Ishikawa (cell line): ENCODE data around the gene AGBL2.

ENCODE experiments used
- CEBPB ChIP-seq: IDR thresholded peaks from 2 replicates; pipeline ENCODE4 v1.6.1; 2012
- CREB1 ChIP-seq: IDR thresholded peaks from 2 replicates; pipeline ENCODE4 v1.6.1; 2012; ENCODE audit warnings: low read depth
- EGR1 ChIP-seq: IDR thresholded peaks from 2 replicates; pipeline ENCODE4 v1.6.1; 2012
- EP300 ChIP-seq: IDR thresholded peaks from 2 replicates; pipeline ENCODE4 v1.6.1; 2012; ENCODE audit warnings: borderline replicate concordance
- FOXM1 ChIP-seq: IDR thresholded peaks from 2 replicates; pipeline ENCODE4 v1.6.1; 2012; ENCODE audit warnings: low read depth, borderline replicate concordance
- NFIC ChIP-seq: IDR thresholded peaks from 2 replicates; pipeline ENCODE4 v1.6.1; 2012
- RAD21 ChIP-seq: IDR thresholded peaks from 2 replicates; pipeline ENCODE4 v1.6.1; 2012; ENCODE audit warnings: low read depth
- TAF1 ChIP-seq: IDR thresholded peaks from 2 replicates; pipeline ENCODE4 v1.6.1; 2012; ENCODE audit warnings: low read depth, mild to moderate bottlenecking
- TCF12 ChIP-seq: IDR thresholded peaks from 2 replicates; pipeline ENCODE4 v1.6.1; 2012; ENCODE audit warnings: low read depth
- TEAD4 ChIP-seq: IDR thresholded peaks from 2 replicates; pipeline ENCODE4 v1.6.1; 2012
- USF1 ChIP-seq: IDR thresholded peaks from 2 replicates; pipeline ENCODE4 v1.6.1; 2012
- YY1 ChIP-seq: IDR thresholded peaks from 2 replicates; pipeline ENCODE4 v1.6.1; 2012; ENCODE audit warnings: low read depth
- ZBTB7A ChIP-seq: IDR thresholded peaks from 2 replicates; pipeline ENCODE4 v1.6.1; 2012; ENCODE audit warnings: low read depth
- TF ChIP-seq, protein P1 (sequence below): IDR thresholded peaks from 2 replicates; pipeline ENCODE4 v1.6.1; 2012
- TF ChIP-seq, protein P2 (sequence below): IDR thresholded peaks from 2 replicates; pipeline ENCODE4 v1.6.1; 2012; ENCODE audit warnings: low read depth, mild to moderate bottlenecking

Gene AGBL2

DNA sequence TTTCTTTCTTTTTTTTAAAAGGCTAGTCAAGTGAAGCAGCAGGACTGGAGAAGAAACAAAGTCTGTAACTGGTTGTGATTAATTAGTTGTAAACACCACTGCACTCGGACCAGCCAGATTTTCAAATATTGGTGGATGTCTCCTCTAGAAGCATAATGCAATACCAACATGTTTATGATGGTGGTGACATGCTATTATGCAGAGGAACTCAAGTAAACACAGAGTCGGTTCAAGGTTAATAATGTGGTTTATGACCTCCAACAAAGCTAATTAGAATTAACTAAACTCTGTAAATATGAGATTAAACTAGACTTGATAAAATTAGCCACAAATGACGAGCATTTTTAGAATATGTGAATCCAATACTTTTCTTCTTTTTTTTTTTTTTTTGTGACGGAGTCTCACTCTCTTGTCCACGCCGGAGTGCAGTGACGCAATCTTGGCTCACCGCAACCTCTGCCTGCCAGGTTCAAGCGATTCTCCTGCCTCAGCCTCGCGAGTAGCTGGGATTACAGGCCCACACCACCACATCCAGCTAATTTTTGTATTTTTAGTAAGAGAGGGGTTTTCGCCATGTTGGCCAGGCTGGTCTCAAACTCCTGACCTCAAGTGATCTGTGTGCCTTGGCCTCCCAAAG lies 11.8 kb upstream of the AGBL2 start:
- TF ChIP-seq CREB1, result no peak
- TF ChIP-seq TEAD4, result no peak
- TF ChIP-seq, protein P1, sequence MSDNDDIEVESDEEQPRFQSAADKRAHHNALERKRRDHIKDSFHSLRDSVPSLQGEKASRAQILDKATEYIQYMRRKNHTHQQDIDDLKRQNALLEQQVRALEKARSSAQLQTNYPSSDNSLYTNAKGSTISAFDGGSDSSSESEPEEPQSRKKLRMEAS, result no peak

DNA sequence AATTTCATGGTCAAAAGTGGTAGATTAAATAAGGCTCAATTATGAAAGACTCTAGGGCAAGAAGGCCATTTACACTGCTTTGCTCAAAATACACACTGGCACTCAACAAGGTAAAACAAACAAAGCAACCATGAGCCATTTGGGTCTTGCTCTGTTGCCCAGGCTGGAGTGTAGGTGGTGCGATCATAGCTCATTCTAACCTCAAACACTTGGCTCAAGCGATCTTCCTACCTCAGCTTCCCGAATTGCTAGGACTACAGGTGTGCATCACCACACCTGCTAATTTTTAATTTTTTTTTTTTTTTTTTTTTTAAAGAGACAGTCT lies 10.9 kb upstream of the AGBL2 start:
- TF ChIP-seq EP300 (no peak), FOXM1 (no peak), TEAD4 (no peak), TCF12 (no peak), CEBPB (no peak), ZBTB7A (no peak), USF1 (no peak)
- TF ChIP-seq, protein P1, result no peak

GRCh38 chr11:47725442-47726117 lies 10.4 kb upstream of the AGBL2 start:
- TF ChIP-seq, protein P2, sequence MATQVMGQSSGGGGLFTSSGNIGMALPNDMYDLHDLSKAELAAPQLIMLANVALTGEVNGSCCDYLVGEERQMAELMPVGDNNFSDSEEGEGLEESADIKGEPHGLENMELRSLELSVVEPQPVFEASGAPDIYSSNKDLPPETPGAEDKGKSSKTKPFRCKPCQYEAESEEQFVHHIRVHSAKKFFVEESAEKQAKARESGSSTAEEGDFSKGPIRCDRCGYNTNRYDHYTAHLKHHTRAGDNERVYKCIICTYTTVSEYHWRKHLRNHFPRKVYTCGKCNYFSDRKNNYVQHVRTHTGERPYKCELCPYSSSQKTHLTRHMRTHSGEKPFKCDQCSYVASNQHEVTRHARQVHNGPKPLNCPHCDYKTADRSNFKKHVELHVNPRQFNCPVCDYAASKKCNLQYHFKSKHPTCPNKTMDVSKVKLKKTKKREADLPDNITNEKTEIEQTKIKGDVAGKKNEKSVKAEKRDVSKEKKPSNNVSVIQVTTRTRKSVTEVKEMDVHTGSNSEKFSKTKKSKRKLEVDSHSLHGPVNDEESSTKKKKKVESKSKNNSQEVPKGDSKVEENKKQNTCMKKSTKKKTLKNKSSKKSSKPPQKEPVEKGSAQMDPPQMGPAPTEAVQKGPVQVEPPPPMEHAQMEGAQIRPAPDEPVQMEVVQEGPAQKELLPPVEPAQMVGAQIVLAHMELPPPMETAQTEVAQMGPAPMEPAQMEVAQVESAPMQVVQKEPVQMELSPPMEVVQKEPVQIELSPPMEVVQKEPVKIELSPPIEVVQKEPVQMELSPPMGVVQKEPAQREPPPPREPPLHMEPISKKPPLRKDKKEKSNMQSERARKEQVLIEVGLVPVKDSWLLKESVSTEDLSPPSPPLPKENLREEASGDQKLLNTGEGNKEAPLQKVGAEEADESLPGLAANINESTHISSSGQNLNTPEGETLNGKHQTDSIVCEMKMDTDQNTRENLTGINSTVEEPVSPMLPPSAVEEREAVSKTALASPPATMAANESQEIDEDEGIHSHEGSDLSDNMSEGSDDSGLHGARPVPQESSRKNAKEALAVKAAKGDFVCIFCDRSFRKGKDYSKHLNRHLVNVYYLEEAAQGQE, result no peak
- TF ChIP-seq EGR1 (no peak), CEBPB (no peak), TAF1 (no peak), USF1 (no peak), TEAD4 (no peak), CREB1 (no peak), FOXM1 (no peak), RAD21 (no peak), ZBTB7A (no peak), EP300 (no peak), NFIC (no peak), YY1 (no peak), TCF12 (no peak)
- TF ChIP-seq, protein P1, result no peak

- no peak for TF ChIP-seq TAF1
- TF ChIP-seq FOXM1, result no peak
- no peak for TF ChIP-seq CREB1
- TF ChIP-seq ZBTB7A, result no peak
- no peak for TF ChIP-seq EP300
- TF ChIP-seq, protein P2, result no peak
Observed at GRCh38 chr11:47724041-47724729, 9.0 kb upstream of the AGBL2 start.

DNA sequence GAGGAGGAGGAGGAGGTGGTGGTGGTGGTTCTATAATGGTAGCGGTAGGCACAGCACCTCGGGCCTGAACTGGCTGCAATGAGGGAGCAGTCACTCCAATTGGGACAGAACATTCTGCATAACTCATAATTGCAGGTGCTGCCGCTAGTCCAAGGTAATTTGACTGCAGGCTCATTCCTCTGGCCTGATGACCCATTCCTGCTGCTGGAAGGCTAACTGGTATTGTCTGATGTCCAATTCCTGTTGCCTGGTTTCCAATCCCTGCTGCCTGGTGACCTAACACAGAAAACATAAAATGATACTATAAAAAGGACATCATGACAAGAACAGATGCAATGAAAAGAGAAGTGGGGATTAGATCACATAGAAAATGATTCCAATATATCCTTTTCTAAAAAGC lies 7.9 kb upstream of the AGBL2 start:
- TF ChIP-seq RAD21 (no peak), CEBPB (no peak), TEAD4 (no peak), YY1 (no peak), CREB1 (no peak), FOXM1 (no peak), USF1 (no peak), NFIC (no peak), EP300 (no peak), TAF1 (no peak), ZBTB7A (no peak), EGR1 (no peak), TCF12 (no peak)
- TF ChIP-seq, protein P2, result no peak
- TF ChIP-seq, protein P1, result no peak
